Transverse colon (tissue), 4 donors: ENCODE measurements around the gene MYH15. TPM values are rescaled to one million over a fixed set of nuclear protein-coding genes. Genes with fewer than 3 reads are reported as not detected.

Source experiments
- DNase-seq: peaks from one replicate; pipeline ENCODE4 v3.0.0-alpha.2; 2019
- H3K27ac ChIP-seq, 4 donors: fragments of 200-600 bp; sonication (generic); 2 replicates each; pipeline ENCODE4 v1.5.1; 2016 to 2018; ENCODE audit warnings: inconsistent platforms in 4 of 4
- H3K27me3 ChIP-seq: fragments of 200-600 bp; sonication (generic); 2 replicates; pipeline ENCODE4 v1.5.1; 2017; ENCODE audit warnings: inconsistent platforms
- H3K36me3 ChIP-seq, 4 donors: fragments of 200-600 bp; sonication (generic); 2 replicates each; pipeline ENCODE4 v1.5.1; 2017 to 2019; ENCODE audit warnings: inconsistent platforms in 4 of 4
- H3K4me1 ChIP-seq, 4 donors: fragments of 200-600 bp; sonication (generic); 2 replicates each; pipeline ENCODE4 v1.5.1; 2017 to 2020; ENCODE audit warnings: inconsistent platforms in 4 of 4
- H3K4me3 ChIP-seq, 4 donors: fragments of 200-600 bp; sonication (generic); 1 replicate in 1 of 4; 2 replicates in 3 of 4; pipeline versions ENCODE4 v1.5.1 to v1.6.1; 2017 to 2019; ENCODE audit warnings: inconsistent platforms in 4 of 4
- H3K9me3 ChIP-seq, 2 donors: fragments of 200-600 bp; sonication (generic); 2 replicates each; pipeline ENCODE4 v1.5.1; 2017 to 2019; ENCODE audit warnings: inconsistent platforms in 2 of 2
- CTCF ChIP-seq, 5 experiments: fragments of 200-600 bp in 3 of 5; fragments of 450-650 bp in 2 of 5; sonication (generic) in 3 of 5; IDR thresholded peaks; 1 replicate in 2 of 5; 2 replicates in 3 of 5; pipeline ENCODE4 v1.5.1; 2016 to 2017; ENCODE audit warnings: antibody characterized with exemption in 5 of 5, inconsistent platforms in 3 of 5, mild to moderate bottlenecking in 2 of 5, moderate library complexity in 1 of 5
- EP300 ChIP-seq: sonication (generic); formaldehyde crosslinking; IDR thresholded peaks from one replicate; pipeline ENCODE4 v1.6.1; 2017; ENCODE audit warnings: antibody characterized with exemption, low read depth
- POLR2A ChIP-seq: fragments of 450-650 bp; IDR thresholded peaks from one replicate; pipeline ENCODE4 v1.6.1; 2016; ENCODE audit warnings: antibody characterized with exemption, mild to moderate bottlenecking, moderate library complexity
- POLR2AphosphoS5 ChIP-seq, 3 donors: sonication (generic); formaldehyde crosslinking; IDR thresholded peaks; one replicate each; pipeline ENCODE4 v1.6.1; 2016; ENCODE audit warnings: antibody characterized with exemption in 3 of 3
- WGBS, 2 donors: methylation state at CpG; one replicate each; pipeline ENCODE4 v1.1.5; 2018; ENCODE audit warnings: low coverage in 1 of 2; 5-methylcytosine and 5-hydroxymethylcytosine counted together
- in situ Hi-C, 4 donors: fragments of 200-750 bp; cut with MboI; loops; one replicate each; pipeline versions ENCODE4 v1.15.0 to v1.15.1; 2017; ENCODE audit warnings: low sequenced_read_pairs in 3 of 4, low pct_ligation_motif_present in 1 of 4, low pct_unique_long_range_greater_than_20kb in 1 of 4
- intact Hi-C: fragments of 100-400 bp; cut with DNase I; formaldehyde crosslinking; loops from one replicate; pipeline ENCODE4 v1.15.1; 2023; ENCODE audit warnings: low total_unique reads
- total RNA-seq, 4 donors: library from RNA; depleted of rRNA; stranded (reverse); fragments of >200 nt; gene quantifications; one replicate each; pipeline ENCODE4 v1.1.0, GENCODE V29; 2016

MYH15 gene
- total RNA-seq, 4 donors from 2014 or later: 0.16 to 0.41 TPM; not detected in 2

- Histone ChIP-seq H3K27me3 (no peaks in the 10 kb centered on the region), H3K36me3 (no peaks in the 10 kb centered on the region), H3K4me3 (no peak overlapping the region), H3K9me3 (peaks cover 0 to 3% of the 10 kb centered on the region in 2 donors), H3K27ac (no peak overlapping the region), H3K4me1 (peaks cover 0 to 4% (median 0%) of the 10 kb centered on the region in 4 donors)
- TF ChIP-seq POLR2AphosphoS5 (IDR thresholded peaks at IDR 0.05) (no peak), EP300 (no peak), POLR2A (no peak), CTCF (IDR thresholded peaks at IDR 0.05) (no peak)
- intact Hi-C loops: no loop called here
- whole genome bisulfite sequencing, 2 donors: 89% methylated on average over 5 of the region's 5 CpGs; no CpG with 5 or more reads in 1 of the 2 donors
- in situ Hi-C loops: no loop called here
- DNase-seq: no peak
These were observed 78.0 kb downstream of the MYH15 start for GRCh38 chr3:108432431-108432830.

- intact Hi-C loops: no loop called here
- no peaks in the 10 kb centered on the region for H3K4me1 ChIP-seq
- peaks cover 0 to 3% of the 10 kb centered on the region in 2 donors for H3K9me3 ChIP-seq
- 67 to 98% methylated on average over 1 of the region's 1 CpG for WGBS, 2 donors
- H3K4me3 ChIP-seq: no peak overlapping the region
- in situ Hi-C loops: no loop called here
- H3K36me3 ChIP-seq: no peaks in the 10 kb centered on the region
- no peak for DNase-seq
- no peak for TF ChIP-seq POLR2AphosphoS5 (IDR thresholded peaks at IDR 0.05)
- TF ChIP-seq EP300: no peak
- no peak for TF ChIP-seq CTCF (IDR thresholded peaks at IDR 0.05)
- TF ChIP-seq POLR2A: no peak
- no peaks in the 10 kb centered on the region for H3K27me3 ChIP-seq
- no peak overlapping the region for H3K27ac ChIP-seq
These were observed 79.9 kb downstream of the MYH15 start for GRCh38 chr3:108430540-108430939.

- intact Hi-C loops (no loop called here), in situ Hi-C loops (no loop called here)
- no peak overlapping the region for H3K27ac ChIP-seq
- H3K4me3 ChIP-seq: no peak overlapping the region
- WGBS, 2 donors: 66 to 75% methylated on average over 3 of the region's 3 CpGs
- peaks cover 0 to 3% of the 10 kb centered on the region in 2 donors for H3K9me3 ChIP-seq
- no peaks in the 10 kb centered on the region for H3K36me3 ChIP-seq
- peaks cover 0 to 11% (median 6%) of the 10 kb centered on the region in 4 donors for H3K4me1 ChIP-seq
- no peak for DNase-seq
- no peaks in the 10 kb centered on the region for H3K27me3 ChIP-seq
- TF ChIP-seq POLR2A (no peak), EP300 (no peak), POLR2AphosphoS5 (IDR thresholded peaks at IDR 0.05) (no peak), CTCF (IDR thresholded peaks at IDR 0.05) (no peak)
These were observed 81.8 kb downstream of the MYH15 start for GRCh38 chr3:108428586-108428985.

- intact Hi-C loops: no loop called here
- no peaks in the 10 kb centered on the region for H3K36me3 ChIP-seq
- TF ChIP-seq POLR2A: no peak
- H3K27me3 ChIP-seq: no peaks in the 10 kb centered on the region
- in situ Hi-C loops: no loop called here
- H3K27ac ChIP-seq: no peak overlapping the region
- H3K4me1 ChIP-seq: peaks cover 0 to 11% (median 6%) of the 10 kb centered on the region in 4 donors
- no peak for DNase-seq
- H3K4me3 ChIP-seq: no peak overlapping the region
- no peaks in the 10 kb centered on the region for H3K9me3 ChIP-seq
- 100% methylated on average over 2 of the region's 2 CpGs; no CpG with 5 or more reads in 1 of the 2 donors for WGBS, 2 donors
These were observed 89.5 kb downstream of the MYH15 start for GRCh38 chr3:108420926-108421325.
